SK-N-MC (cell line): ENCODE results near the gene ANKS3.

ENCODE experiments used
- DNase-seq: peaks from one replicate; pipeline ENCODE4 v3.0.0-alpha.2; 2011; ENCODE audit warnings: low read depth, low spot score
- H3K27ac ChIP-seq: fragments of 200-600 bp; sonication (generic); 2 replicates; pipeline ENCODE4 v1.5.1; 2016; ENCODE audit warnings: mixed run types
- H3K36me3 ChIP-seq: fragments of 200-600 bp; sonication (generic); 2 replicates; pipeline ENCODE4 v1.6.1; 2017; ENCODE audit warnings: antibody characterized with exemption, low read length, mixed read lengths; ENCODE audit not compliant: insufficient read depth
- H3K4me3 ChIP-seq: fragments of 200-600 bp; sonication (generic); 2 replicates; pipeline ENCODE4 v1.5.1; 2016
- H3K9ac ChIP-seq: fragments of 200-600 bp; sonication (generic); 2 replicates; pipeline ENCODE4 v1.8.0; 2017; ENCODE audit warnings: mixed run types, mixed read lengths; ENCODE audit not compliant: insufficient read length
- H3K9me3 ChIP-seq: fragments of 200-600 bp; sonication (generic); 2 replicates; pipeline ENCODE4 v1.6.1; 2017; ENCODE audit warnings: low read depth, mild to moderate bottlenecking, antibody characterized with exemption, low read length, moderate library complexity, mixed read lengths
- EZH2 ChIP-seq: fragments of 200-600 bp; sonication (generic); IDR thresholded peaks from one replicate; pipeline ENCODE4 v1.6.1; 2017; ENCODE audit warnings: antibody characterized with exemption
- FOXP2 ChIP-seq: optimal IDR thresholded peaks from 2 replicates; pipeline ENCODE3; 2011; ENCODE audit warnings: mild to moderate bottlenecking, moderate library complexity; ENCODE audit not compliant: insufficient read depth; ENCODE audit errors: extremely low read length, control extremely low read depth
- POLR2AphosphoS5 ChIP-seq: IDR thresholded peaks from 2 replicates; pipeline ENCODE4 v1.6.1; 2012; ENCODE audit warnings: mild to moderate bottlenecking, low read depth, low read length, borderline replicate concordance

ANKS3 gene

DNA sequence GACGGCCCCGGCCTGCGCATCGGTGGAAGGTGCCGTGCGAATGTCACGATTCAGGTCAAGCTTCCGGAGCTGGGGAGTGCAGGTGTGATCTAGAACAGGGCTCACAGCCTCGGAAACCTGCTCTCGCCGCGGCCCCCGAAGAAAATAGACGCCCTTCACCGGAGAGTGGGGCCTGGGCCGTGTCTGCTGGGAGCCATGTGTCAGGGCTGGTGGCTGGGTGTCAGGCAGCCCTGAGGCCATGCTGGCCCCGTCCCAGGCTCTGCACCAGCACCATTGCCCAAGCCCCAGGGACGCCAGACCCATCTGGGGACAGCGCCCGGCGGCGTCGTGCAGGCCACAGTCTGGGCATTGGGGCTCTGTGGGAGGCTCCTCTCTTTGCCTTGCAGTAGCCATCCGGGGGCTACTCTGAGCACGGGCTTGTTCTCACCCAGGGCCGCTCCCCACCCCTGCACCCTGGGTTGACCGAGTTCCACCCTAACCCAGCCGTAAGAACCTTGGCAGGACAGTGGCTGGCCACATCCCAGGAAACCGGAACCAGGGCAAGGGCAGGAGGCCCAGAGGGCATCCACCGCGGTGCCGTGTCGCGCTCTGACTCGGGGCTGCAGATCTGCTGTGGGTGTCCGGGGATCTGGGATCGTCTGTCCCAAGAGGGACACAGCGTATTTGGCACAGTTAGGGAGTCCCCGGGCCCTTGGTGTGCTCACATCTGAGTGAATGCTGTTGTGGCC is 46.0 kb downstream of the ANKS3 start:
- Histone ChIP-seq H3K9ac (no peak overlapping the region), H3K9me3 (no peaks in the 10 kb centered on the region), H3K36me3 (no peaks in the 10 kb centered on the region), H3K27ac (no peak overlapping the region), H3K4me3 (no peak overlapping the region)
- TF ChIP-seq FOXP2 (no peak), POLR2AphosphoS5 (no peak), EZH2 (no peak)
- DNase-seq: no peak

DNA sequence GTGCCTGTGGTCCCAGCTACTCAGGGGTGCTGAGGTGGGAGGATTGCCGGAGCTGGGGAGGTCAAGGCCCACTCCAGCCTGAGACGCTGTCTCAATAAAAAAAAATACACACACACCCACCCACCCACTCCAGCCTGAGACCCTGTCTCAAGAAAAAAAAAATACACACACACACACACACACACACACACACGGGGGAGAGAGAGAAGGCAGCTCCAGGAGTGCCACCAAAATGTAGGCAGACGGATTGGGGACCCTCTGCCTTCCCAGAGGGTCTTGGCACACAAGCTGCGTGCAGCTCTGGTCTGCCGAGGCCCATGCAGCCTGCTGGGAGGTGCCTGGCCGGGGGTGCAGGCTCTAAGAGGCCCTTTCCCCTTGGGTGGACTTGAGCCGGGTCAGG is 46.7 kb downstream of the ANKS3 start:
- no peaks in the 10 kb centered on the region for H3K36me3 ChIP-seq
- no peak overlapping the region for H3K9ac ChIP-seq
- H3K4me3 ChIP-seq: no peak overlapping the region
- no peak for TF ChIP-seq POLR2AphosphoS5
- no peak for TF ChIP-seq EZH2
- TF ChIP-seq FOXP2: no peak
- no peak for DNase-seq
- H3K9me3 ChIP-seq: no peaks in the 10 kb centered on the region
- H3K27ac ChIP-seq: no peak overlapping the region

DNA sequence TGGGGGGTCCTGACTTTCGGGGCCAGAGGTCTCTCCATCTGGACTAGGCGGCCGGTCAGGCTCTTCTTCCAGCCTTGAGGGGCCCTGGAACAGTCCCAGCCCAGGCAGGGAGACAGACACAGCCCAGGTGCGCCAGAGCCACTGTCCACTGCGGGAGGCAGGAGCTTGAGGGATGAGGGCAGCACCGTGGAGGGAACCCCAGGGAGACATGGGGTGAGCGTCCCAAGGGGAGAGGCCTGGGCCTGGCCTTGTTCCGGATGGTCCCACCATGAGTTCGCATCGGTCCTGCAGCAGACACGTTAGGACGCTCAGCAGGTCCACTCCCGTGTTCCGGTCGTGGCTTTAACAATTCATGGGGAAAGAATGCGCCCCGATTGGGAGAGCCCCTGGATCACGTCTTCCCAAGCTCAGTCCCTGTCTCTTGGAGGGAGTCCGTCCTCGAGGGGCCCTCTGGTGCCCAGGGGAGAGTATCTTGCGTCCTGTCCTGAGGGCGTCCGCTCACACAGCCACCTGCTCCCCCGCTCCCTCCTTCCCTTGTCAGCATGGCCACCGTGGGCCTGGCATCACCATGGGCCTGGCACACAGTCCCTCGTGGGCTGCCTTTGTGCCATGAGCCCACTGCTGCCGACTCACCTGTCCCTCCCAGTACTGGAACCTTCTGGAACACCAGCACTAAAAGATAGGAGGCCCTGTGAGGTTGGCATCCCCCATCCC is 47.4 kb downstream of the ANKS3 start:
- Histone ChIP-seq H3K27ac (no peak overlapping the region), H3K9me3 (no peaks in the 10 kb centered on the region), H3K9ac (no peak overlapping the region), H3K36me3 (no peaks in the 10 kb centered on the region), H3K4me3 (no peak overlapping the region)
- TF ChIP-seq EZH2 (no peak), FOXP2 (no peak), POLR2AphosphoS5 (no peak)
- no peak for DNase-seq

DNA sequence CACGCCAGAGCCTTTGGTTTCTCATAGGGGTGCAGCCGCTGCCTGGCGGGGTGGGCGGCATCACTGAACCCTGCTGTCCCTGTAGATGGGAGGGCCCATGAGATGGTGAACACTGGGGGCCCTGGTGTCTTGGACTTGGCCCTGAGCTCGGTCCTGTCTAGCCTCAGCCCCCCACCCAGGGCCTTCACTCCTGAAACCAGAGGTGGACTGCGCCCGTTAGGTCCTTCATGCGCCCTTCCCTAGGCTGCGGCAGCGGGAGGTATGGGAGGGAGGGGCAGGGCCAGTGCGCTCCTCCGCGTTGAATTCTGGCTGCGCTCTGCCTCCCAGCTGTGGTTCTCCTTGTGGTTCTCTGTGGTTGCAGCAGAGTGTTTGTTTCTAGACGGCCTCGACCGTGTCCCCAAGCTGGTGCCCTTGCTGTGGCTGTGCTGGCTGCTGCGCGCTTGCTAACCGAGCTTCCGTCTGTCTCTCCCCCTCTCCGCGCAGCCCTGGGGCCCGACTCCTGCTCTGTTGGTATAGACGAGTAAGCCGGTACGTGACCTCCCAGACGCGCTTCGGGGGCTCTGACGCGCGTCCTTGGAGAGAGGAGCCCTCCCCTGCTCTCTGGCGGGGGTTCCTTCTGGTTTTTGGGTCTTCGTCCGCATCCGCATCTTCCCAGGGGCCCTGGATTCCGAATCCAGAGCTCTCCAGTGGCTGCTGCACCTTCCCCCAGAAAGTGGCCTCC is 48.1 kb downstream of the ANKS3 start:
- Histone ChIP-seq H3K27ac (no peak overlapping the region), H3K9ac (no peak overlapping the region), H3K4me3 (no peak overlapping the region), H3K36me3 (no peaks in the 10 kb centered on the region), H3K9me3 (no peaks in the 10 kb centered on the region)
- TF ChIP-seq POLR2AphosphoS5: no peak
- TF ChIP-seq EZH2: no peak
- TF ChIP-seq FOXP2: no peak
- DNase-seq: no peak

DNA sequence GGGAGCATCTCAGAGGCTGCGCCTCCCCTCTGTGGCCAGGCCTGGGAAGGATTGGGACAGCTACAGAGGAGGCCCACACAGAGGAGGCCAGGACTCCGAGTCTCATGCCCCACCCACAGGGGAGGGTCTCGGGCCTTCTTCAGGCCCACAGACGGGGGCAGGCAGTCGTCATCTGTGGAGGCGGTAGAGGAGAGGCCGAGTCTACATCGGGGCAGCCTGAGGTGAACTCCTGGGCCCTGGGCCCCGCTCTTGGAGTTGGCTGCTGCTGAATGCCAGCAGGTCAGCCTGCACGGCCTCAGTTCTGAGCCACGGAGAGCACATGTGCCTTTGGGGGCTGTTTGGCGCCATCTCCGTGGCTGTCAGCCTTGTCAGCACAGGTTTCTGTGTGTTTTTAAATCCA is 48.8 kb downstream of the ANKS3 start:
- no peak overlapping the region for H3K27ac ChIP-seq
- no peak overlapping the region for H3K4me3 ChIP-seq
- TF ChIP-seq FOXP2: no peak
- TF ChIP-seq POLR2AphosphoS5: no peak
- TF ChIP-seq EZH2: no peak
- DNase-seq: no peak
- no peaks in the 10 kb centered on the region for H3K36me3 ChIP-seq
- no peak overlapping the region for H3K9ac ChIP-seq
- no peaks in the 10 kb centered on the region for H3K9me3 ChIP-seq

DNA sequence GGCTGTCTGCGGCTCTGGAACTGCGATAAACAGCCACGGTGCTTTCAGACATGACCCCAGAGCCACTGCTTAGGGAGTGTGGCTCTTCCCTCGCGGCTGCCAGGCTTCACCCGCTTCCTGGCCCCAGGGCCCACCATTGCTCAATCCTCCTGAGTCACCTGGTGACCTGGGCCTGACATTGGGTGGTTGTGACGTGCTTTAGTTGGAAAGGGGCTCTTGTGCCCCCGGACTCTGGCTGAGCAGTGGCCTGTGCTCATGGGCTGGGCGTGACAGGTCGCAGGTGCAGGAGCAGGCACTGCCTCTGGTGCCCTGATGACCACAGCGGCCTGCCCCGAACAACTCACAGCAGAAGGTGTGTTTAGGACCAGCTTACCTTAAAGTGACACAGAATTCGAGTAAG is 49.3 kb downstream of the ANKS3 start:
- H3K9me3 ChIP-seq: no peaks in the 10 kb centered on the region
- TF ChIP-seq EZH2 (no peak), FOXP2 (no peak), POLR2AphosphoS5 (no peak)
- H3K27ac ChIP-seq: no peak overlapping the region
- H3K4me3 ChIP-seq: no peak overlapping the region
- DNase-seq: no peak
- no peaks in the 10 kb centered on the region for H3K36me3 ChIP-seq
- no peak overlapping the region for H3K9ac ChIP-seq

DNA sequence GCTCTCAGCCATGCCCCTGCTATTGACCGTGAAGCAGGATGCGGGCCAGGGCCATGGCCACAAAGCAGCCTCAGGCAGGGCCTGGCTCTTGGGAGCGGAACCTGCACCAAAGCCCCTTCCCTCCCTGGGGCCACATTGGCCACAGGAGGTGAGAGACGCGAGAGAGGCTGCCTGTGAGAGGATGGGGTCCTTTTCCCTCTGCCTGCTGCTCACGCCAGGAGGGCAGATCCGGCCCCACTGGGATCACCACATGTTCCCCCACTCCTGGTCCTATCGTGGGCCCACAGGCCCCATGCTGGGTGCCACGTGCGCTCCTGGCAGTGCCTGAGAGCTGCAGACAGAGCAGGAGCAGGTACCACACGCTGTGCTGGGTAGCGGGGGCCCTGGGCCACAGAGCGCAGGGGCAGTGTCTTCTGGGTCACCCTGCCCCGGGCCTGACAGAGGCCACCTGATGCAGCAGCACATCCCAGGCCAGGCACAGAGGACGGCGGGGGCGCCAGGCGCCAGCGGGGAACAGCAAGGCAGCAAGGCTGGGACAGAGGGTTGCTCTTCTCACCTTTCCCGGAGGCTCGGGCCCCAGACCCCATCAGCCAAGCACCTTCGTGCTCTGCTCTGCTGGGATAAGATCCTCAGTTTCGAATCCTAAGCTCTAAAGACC is 49.9 kb downstream of the ANKS3 start:
- no peak for TF ChIP-seq POLR2AphosphoS5
- TF ChIP-seq FOXP2: no peak
- no peak for TF ChIP-seq EZH2
- no peaks in the 10 kb centered on the region for H3K36me3 ChIP-seq
- DNase-seq: no peak
- no peak overlapping the region for H3K9ac ChIP-seq
- H3K9me3 ChIP-seq: no peaks in the 10 kb centered on the region
- H3K4me3 ChIP-seq: no peak overlapping the region
- no peak overlapping the region for H3K27ac ChIP-seq

DNA sequence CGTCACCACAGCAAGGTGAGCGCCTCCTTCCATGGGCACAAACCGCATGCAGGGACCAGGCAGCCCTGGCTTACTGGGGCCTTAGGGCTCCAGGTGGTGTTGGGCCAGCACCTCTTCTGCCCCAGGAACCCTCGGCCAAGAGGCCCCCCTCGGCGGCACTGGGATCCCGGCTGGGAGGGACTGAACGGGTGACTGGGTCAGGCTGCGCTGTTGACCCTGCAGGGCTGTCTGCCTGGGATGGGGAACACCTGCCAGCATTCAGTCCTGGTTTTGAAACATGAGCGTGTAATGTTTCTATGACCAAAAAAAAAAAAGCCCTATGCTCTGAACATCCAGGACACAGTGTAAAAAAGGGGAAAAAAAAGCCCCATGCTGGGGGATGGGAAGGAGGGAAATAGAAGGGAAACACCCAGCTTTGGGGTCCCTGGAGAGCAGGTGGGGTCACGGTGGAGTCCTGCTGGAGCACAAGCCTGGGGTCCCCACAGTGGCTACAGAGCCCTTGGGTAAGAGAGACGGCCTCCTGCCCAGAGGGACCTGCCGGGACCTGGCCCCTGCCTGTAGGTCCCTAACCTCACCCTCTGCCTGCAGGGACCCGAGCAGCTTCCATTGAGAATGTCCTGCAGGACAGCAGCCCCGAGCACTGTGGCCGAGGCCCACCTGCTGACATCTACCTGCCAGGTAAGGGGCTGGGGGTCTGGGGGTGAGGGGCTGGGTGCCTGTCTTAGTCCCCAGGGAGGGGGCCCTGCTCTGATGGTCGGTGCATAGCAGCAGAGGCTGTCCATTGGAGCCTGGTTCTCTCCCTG is 50.6 kb downstream of the ANKS3 start:
- Histone ChIP-seq H3K9ac (no peak overlapping the region), H3K4me3 (no peak overlapping the region), H3K9me3 (no peaks in the 10 kb centered on the region), H3K36me3 (no peaks in the 10 kb centered on the region), H3K27ac (no peak overlapping the region)
- TF ChIP-seq POLR2AphosphoS5 (no peak), EZH2 (no peak), FOXP2 (no peak)
- DNase-seq: no peak
